Mammary epithelial cell (primary cell): ENCODE results near the gene MBLAC1.

ENCODE experiments used
- EZH2 ChIP-seq: IDR thresholded peaks from 2 replicates; pipeline ENCODE4 v1.6.1; 2012; ENCODE audit warnings: low read length, inconsistent platforms, borderline replicate concordance
- TF ChIP-seq, protein P1 (sequence below), 2 donors: IDR thresholded peaks in 1 of 2; conservative IDR thresholded peaks in 1 of 2; 2 replicates each; pipeline ENCODE4 v1.5.1; 2011 to 2012; ENCODE audit warnings: inconsistent platforms in 2 of 2, low read length in 2 of 2, mild to moderate bottlenecking in 2 of 2, control low read depth in 1 of 2, low read depth in 1 of 2; ENCODE audit not compliant: insufficient read depth in 1 of 2; ENCODE audit errors: extremely low read depth in 1 of 2

DNA sequence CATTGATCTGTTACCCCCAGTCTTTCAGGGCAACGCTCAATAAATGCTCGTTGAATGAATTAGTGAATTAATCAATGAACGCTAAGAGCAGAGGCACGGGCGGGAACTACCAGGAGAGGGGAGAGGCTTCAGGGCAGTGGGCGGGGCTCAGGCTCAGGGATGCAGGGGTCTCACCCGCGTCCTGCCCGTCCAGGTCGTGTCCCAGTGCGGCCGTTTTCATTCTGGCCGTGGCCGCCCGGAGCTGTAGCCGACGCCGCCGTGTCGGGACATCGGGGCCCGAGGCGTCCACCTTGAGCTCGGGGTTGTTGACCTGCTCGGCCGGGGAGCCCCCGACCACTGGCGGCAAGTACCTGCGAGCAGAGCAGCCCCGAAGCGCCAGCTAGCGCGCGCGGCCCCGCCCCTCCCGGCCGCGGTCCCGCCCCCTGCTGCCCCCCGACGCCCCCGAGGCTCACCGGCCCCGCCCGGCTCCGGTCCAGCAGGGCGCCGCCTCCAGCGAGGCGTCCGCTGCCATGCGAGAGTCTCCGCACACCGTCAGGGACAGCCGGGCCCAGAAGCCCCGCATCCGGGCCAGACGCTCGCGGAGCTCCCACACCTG is 44.4 kb downstream of the MBLAC1 start:
- TF ChIP-seq, protein P1, sequence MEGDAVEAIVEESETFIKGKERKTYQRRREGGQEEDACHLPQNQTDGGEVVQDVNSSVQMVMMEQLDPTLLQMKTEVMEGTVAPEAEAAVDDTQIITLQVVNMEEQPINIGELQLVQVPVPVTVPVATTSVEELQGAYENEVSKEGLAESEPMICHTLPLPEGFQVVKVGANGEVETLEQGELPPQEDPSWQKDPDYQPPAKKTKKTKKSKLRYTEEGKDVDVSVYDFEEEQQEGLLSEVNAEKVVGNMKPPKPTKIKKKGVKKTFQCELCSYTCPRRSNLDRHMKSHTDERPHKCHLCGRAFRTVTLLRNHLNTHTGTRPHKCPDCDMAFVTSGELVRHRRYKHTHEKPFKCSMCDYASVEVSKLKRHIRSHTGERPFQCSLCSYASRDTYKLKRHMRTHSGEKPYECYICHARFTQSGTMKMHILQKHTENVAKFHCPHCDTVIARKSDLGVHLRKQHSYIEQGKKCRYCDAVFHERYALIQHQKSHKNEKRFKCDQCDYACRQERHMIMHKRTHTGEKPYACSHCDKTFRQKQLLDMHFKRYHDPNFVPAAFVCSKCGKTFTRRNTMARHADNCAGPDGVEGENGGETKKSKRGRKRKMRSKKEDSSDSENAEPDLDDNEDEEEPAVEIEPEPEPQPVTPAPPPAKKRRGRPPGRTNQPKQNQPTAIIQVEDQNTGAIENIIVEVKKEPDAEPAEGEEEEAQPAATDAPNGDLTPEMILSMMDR (conservative IDR thresholded peaks at IDR 0.05 in 1 of 2, IDR thresholded peaks at IDR 0.05 in 1 of 2; ENCODE audit: extremely low read depth in 1 of 2, insufficient read depth in 1 of 2, low read depth in 1 of 2, low read length in 2 of 2) = no peak
- TF ChIP-seq EZH2 = no peak
